HG02885 (cell line): Measurements from ENCODE around the gene BPTF.
"Not testable (repeated sequence)": the region's sequence is repeated elsewhere in the genome, so short reads cannot be mapped to it uniquely, and the experiment has no call there.

Experiments used
- ATAC-seq: cut with Tn5 transposase; IDR thresholded peaks from one replicate; pipeline ENCODE4 v1.9.1; 2021; ENCODE audit warnings: mild to moderate bottlenecking; ENCODE audit not compliant: unreplicated experiment, poor library complexity

Gene BPTF

GRCh38 chr17:67962156-67962555 lies 136.9 kb downstream of the BPTF start:
- ATAC-seq = not testable (repeated sequence)

DNA sequence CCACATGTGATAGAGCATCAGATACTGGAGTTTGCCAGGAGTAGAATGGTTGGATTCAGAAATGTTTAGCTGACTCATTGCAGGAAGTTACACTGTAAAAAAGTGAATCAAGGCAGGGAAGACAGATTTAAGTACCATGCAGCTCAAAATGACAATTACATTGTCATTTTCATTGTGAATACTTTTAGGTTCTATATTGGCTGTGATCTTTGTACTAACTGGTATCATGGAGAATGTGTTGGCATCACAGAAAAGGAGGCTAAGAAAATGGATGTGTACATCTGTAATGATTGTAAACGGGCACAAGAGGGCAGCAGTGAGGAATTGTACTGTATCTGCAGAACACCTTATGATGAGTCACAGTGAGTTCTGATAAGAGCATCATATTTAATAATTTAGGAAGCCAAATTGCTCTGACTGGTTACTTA lies 137.9 kb downstream of the BPTF start:
- ATAC-seq = peak; percentile 58

DNA sequence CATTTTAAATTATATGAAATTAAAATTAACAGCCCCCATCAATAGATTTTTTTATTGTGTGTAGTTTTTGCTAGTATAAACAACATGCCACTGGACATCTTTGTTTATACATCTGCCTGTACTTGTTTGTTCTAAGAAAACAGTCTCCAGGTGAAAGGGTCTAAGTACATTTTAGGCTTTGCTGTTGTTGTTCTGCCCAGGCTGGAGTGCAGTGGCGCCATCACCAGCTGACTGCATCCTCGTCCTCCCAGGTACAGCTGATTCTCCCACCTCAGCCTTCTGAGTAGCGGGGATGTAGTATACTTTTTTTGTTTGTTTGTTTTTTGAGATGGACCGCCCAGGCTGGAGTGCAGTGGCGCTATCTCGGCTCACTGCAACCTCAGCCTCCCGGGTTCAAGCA lies 145.5 kb downstream of the BPTF start:
- ATAC-seq = no peak

DNA sequence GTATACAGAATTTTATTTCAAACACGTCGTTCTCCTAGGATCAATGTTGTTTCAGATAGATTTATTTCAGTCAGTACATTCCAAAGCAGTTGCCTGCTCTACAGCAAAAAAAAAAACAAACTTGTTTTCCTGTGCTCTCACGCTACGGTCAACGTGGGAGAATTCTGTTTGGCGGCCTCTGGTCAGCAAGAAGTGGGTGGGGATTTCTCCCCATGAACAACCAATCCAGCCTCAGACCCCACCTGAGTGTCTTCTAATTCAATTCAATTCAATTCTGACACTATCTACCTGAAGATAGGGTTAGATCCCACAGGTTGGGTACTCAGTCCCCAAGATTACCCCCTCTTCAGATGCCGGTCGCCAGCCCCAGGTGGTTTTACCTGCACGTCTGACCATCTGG lies 148.9 kb downstream of the BPTF start:
- no peak for ATAC-seq

- no peak for ATAC-seq
These were observed 149.3 kb downstream of the BPTF start for GRCh38 chr17:67974598-67975066.

DNA sequence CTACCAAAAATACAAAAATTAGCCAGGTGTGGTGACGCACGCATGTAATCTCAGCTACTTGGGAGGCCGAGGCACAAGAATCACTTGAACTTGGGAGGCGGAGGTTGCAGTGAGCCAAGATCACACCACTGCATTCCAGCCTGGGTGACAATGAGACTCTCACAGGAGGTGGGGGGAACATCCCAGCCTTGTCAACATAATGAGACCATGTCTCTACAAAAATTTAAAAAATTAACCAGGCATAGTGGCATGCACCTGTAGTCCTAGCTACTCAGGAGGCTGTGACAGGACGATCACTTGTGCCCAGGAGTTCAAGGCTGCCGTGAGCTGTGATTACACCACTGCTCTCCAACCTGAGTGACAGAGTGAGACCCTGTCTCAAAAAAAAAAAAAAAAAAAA lies 151.0 kb downstream of the BPTF start:
- not testable (repeated sequence) for ATAC-seq

- no peak for ATAC-seq
These were observed 155.2 kb downstream of the BPTF start for GRCh38 chr17:67980456-67980855.

GRCh38 chr17:67980883-67981282 lies 155.6 kb downstream of the BPTF start:
- ATAC-seq = not testable (repeated sequence)

- ATAC-seq = no peak
These were observed 156.8 kb downstream of the BPTF start for GRCh38 chr17:67982034-67982640.

DNA sequence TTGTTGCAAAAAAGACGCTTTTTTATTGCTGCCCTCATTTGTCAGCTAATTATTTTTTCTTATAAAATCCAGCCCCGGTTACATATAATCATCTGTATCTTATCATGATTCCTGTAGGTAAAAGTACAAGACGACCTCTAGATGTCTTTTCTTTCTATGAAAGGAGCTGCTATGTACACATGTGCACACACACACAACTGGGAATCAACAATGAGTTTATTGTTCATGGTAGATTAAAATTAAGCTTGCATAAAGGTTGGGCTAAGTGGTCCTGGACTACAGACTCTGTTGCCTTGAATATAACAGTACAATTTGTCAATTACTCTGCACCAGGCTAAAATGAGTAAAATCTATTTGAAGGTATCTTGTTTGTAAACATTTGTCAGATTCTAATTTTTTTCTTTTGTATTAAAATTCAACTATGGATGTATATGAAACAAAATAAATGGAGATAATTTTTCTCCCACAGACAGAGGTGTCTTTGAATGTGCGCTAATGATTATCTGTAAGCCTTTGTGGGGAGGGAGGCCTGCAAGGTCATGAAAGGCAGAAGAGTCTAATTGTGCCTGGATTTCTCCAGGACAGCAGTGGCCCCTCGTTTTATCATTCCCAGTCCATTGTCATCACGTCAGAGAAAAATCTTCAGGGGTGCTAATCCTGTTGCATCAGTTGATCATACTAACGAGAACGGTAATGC lies 157.5 kb downstream of the BPTF start:
- no peak for ATAC-seq

DNA sequence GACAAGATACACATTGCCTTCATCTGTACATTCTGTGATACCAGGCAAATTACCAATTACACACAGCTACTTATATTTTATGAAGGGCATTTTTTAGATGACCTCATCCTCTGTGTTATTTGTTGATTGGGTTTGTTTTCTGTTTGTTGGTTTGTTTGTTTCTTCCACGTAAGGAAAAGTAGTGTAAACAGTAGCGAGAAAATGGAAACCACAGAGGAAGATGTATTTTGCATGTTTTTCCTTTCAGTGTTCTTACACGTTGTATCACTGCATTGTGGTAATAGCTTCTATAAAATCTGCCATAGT lies 158.0 kb downstream of the BPTF start:
- ATAC-seq = no peak

DNA sequence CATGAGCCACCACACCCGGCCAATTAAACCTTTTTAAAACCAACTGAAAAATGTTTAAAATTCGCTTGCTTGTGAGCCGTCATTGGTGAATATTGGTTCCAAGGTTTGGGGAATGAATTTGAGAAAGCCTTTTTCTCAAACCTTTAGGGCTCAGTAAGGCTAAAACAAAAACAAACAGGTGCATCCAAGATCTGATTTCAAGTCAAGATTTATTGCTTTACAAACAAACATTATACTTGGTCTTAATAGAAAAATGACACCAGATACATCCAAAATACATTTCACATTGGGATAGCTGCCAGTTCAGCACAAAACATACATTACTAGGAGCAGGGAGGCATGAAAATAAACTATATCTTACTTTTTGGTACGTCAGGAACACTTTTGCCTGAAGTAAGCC lies 165.6 kb downstream of the BPTF start:
- no peak for ATAC-seq

DNA sequence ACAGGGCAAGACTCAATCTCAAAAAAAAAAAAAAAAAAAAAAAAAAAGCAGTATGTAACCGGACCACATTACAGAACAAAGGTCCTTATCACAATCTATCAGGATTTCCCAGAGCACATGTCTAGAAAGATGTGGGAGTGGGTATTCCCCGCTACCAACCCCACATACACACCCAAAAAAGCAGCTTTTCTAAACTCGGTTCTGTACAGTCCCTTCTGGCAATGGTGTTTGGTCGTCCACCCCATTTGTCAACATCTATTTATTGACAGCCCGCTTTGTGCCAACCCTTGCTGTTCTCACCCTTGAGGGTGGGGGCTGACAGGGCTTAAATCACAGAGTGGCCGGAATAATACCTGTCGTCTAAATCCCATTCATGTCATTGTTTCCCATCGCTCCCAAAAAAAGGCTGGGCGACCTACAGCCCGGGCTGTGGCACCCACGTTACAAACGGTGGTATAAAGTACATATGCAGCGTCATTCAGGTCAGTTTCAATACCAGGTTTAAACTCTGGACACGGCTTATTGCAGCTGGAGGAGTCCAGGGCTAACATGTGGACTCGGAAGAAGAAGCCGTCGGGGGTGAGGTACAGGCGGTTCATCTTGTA lies 167.3 kb downstream of the BPTF start:
- no peak for ATAC-seq

DNA sequence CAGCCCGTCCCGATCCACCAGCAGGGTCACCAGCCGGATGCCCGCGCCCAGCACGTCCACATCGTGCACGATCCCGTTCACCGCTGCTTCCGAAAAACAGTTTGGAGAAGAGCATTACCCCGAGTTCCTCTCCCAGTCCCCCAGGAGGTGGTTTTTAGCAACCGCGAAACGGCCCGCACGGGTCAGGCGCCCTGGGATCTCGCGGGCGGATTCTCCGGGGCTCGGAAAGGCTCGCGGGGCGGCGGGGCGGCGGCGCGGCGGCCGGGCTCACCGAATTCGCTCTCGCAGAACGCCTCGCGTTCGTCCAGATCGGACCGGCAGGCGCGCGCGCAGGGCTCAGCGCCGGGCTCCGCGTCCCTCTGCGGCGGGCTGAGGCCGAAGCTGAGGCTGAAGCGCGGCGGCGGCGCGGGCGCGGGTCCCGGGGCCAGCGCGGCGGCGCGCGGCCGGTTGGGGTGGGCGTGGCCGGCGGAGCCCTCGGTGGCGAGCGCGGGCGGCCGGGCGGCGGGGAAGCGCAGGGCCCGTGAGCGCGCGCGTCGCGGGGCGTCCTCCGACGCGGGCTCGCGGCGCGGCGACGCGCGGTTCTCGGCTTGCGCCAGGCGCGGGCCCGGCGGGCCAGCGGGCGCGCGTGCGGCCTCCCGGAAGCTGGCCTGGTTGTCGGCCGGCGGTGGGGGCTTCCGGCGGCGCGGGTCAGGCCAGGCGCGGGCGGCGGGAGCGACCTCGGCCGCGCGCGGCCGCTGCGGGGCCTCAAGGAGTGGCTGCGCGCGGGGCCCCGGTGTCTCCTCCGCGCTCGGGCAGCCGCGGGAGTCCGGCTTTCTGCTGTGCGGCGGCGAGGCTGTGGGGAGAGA lies 168.1 kb downstream of the BPTF start:
- peak; percentile 84 for ATAC-seq

DNA sequence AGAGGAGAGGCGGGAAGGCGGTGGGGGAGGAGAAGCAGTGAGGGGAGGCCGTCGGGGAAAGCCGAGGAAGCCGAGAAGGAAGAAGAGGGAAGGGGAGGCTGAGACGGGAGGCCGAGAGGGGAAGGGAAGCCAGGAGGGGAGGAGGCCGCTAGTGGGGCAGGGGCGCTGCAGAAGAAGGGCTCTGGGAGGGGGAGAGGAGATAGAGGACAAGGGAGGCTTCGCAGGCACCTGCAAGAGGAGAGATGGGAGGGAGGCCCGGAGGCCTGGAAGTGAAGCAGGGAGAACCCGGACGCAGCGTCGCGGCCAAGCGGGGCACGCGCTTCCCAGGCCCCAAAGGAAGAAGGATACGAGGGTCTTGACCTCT lies 168.7 kb downstream of the BPTF start:
- no peak for ATAC-seq

- no peak for ATAC-seq
These were observed 169.7 kb downstream of the BPTF start for GRCh38 chr17:67994817-67995569.

GRCh38 chr17:67995570-67996263 lies 170.4 kb downstream of the BPTF start:
- ATAC-seq = no peak

GRCh38 chr17:67996301-67997171 lies 171.2 kb downstream of the BPTF start, which contains the start of gene C17orf58:
Gene C17orf58, minus strand, starts transcription at chr17:67996469. Its CDS starts 271 bp downstream, at chr17:67996198.
- not testable (repeated sequence) for ATAC-seq

DNA sequence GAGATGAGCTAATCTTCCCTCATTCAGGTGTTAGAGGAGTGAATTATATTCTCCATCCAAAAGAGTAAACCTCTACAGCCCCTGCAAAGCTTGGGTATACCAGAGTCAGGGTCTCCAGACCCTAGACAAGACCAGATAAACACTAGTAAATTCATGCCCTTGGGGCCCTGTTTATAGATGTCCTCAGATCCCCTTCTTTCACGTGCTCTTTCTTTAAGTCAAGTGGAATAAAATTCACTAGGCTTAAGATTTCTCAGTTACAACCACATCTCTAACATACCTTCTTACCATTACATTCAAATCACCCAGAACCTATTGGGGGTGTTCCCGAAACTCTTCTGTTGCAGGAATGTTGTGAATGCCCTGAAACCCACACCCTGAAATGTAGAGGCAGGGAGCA lies 173.2 kb downstream of the BPTF start:
- ATAC-seq = no peak
